ENCODE data around the gene ADAMTSL2. TPM values are rescaled to one million over a fixed set of nuclear protein-coding genes. Genes with fewer than 3 reads are reported as not detected.

The ADAMTSL2 gene
- total and polyA plus RNA-seq, 10 donors = 1.6 to 11.7 (median 4.3) TPM

- no peak for TF ChIP-seq POLR2AphosphoS5 (IDR thresholded peaks at IDR 0.05)
- TF ChIP-seq CTCF (IDR thresholded peaks at IDR 0.05 in 8 of 11, conservative IDR thresholded peaks at IDR 0.05 in 3 of 11) = no peak
- TF ChIP-seq POLR2A (IDR thresholded peaks at IDR 0.05) = no peak
- H3K27ac ChIP-seq = no peak overlapping the region
- no peak for DNase-seq
- 53 to 71% (median 65%) methylated on average over 8 of the region's 8 CpGs for WGBS, 5 donors
- H3K4me1 ChIP-seq = peaks cover 0 to 6% (median 0%) of the 10 kb centered on the region in 6 donors
- intact Hi-C loops (cut with DNase I; ENCODE audit: low total_unique reads) = no loop called here
- no peaks in the 10 kb centered on the region for H3K9me3 ChIP-seq
- no peak overlapping the region for H3K4me3 ChIP-seq
- H3K36me3 ChIP-seq = no peaks in the 10 kb centered on the region
- peaks cover 0 to 99% (median 49%) of the 10 kb centered on the region in 7 donors for H3K27me3 ChIP-seq (replicated peaks in 1 of 7)
These were observed 72.2 kb downstream of the ADAMTSL2 start for GRCh38 chr9:133606708-133607025.

GRCh38 chr9:133607381-133607780, 72.9 kb downstream of the ADAMTSL2 start:
- Histone ChIP-seq H3K27me3 (replicated peaks in 1 of 7) (peaks cover 0 to 99% (median 49%) of the 10 kb centered on the region in 7 donors), H3K4me1 (peaks cover 0 to 6% (median 0%) of the 10 kb centered on the region in 6 donors), H3K27ac (no peak overlapping the region), H3K36me3 (no peaks in the 10 kb centered on the region), H3K4me3 (no peak overlapping the region), H3K9me3 (no peaks in the 10 kb centered on the region)
- DNase-seq = no peak
- intact Hi-C loops (cut with DNase I; ENCODE audit: low total_unique reads) = no loop called here
- WGBS, 5 donors = 50 to 68% (median 62%) methylated on average over 7 of the region's 7 CpGs
- no peak for TF ChIP-seq POLR2AphosphoS5 (IDR thresholded peaks at IDR 0.05)
- TF ChIP-seq CTCF (IDR thresholded peaks at IDR 0.05 in 8 of 11, conservative IDR thresholded peaks at IDR 0.05 in 3 of 11) = no peak
- TF ChIP-seq POLR2A (IDR thresholded peaks at IDR 0.05) = no peak

GRCh38 chr9:133607976-133608375, 73.5 kb downstream of the ADAMTSL2 start:
- intact Hi-C loops (cut with DNase I; ENCODE audit: low total_unique reads) = no loop called here
- Histone ChIP-seq H3K27ac (no peak overlapping the region), H3K9me3 (no peaks in the 10 kb centered on the region), H3K4me3 (no peak overlapping the region), H3K4me1 (peaks cover 0 to 6% (median 0%) of the 10 kb centered on the region in 6 donors), H3K27me3 (replicated peaks in 1 of 7) (peaks cover 0 to 99% (median 49%) of the 10 kb centered on the region in 7 donors), H3K36me3 (no peaks in the 10 kb centered on the region)
- TF ChIP-seq POLR2A (IDR thresholded peaks at IDR 0.05) (no peak), CTCF (IDR thresholded peaks at IDR 0.05 in 8 of 11, conservative IDR thresholded peaks at IDR 0.05 in 3 of 11) (no peak), POLR2AphosphoS5 (IDR thresholded peaks at IDR 0.05) (no peak)
- 76 to 85% (median 82%) methylated on average over 6 to 8 of the region's 8 CpGs for WGBS, 5 donors
- DNase-seq = no peak

GRCh38 chr9:133608382-133608781, 73.9 kb downstream of the ADAMTSL2 start:
- 63 to 84% (median 81%) methylated on average over 7 of the region's 7 CpGs for WGBS, 5 donors

More at GRCh38 chr9:133608382-133608781, 73.9 kb downstream of the ADAMTSL2 start:
- no peaks in the 10 kb centered on the region for H3K36me3 ChIP-seq
- no peak overlapping the region for H3K4me3 ChIP-seq
- intact Hi-C loops (cut with DNase I; ENCODE audit: low total_unique reads) = no loop called here
- H3K27me3 ChIP-seq (replicated peaks in 1 of 7) = peaks cover 0 to 99% (median 48%) of the 10 kb centered on the region in 7 donors
- no peak overlapping the region for H3K27ac ChIP-seq
- H3K4me1 ChIP-seq = peaks cover 0 to 6% (median 0%) of the 10 kb centered on the region in 6 donors
- no peaks in the 10 kb centered on the region for H3K9me3 ChIP-seq
- no peak for DNase-seq
- TF ChIP-seq POLR2A (IDR thresholded peaks at IDR 0.05) (no peak), CTCF (IDR thresholded peaks at IDR 0.05 in 8 of 11, conservative IDR thresholded peaks at IDR 0.05 in 3 of 11) (no peak)

Data from spleen (tissue), 11 donors.